ACHN (cell line): ENCODE measurements around the gene TNP2.

ENCODE experiments used
- DNase-seq: peaks from one replicate; pipeline ENCODE4 v3.0.0-alpha.2; 2015
- in situ Hi-C: cut with HindIII; loops from 2 replicates; pipeline ENCODE4 v1.10.0; 2017; ENCODE audit warnings: low sequenced_read_pairs, low pct_ligation_motif_present, low pct_unique_long_range_greater_than_20kb

TNP2 gene

DNA sequence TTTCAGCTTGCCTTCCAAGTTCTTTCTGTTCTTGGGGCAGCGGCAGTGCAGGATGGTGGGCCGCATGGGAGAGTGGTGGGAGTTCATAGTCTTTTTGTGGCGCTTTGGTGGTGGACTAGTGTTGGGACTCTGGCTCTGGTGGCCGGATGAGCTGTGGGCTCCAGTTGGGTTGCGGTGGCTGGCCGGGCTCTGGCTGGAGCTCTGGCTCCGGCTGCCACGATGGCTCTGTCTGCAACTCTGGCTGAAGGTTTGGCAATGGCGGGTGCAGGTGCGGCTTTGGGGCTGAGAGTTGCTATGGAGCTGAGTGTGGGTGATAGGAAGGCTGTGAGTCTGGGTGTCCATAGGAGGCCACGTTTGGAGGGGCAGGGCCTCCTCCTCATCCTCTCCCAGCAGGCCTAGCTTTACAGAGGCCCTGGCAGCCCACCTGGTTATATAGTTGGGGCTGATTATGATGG is at the start of gene TNP2:
TNP2 (minus strand) TSS at position 405 of the 455 bp plus-strand sequence; CDS start at position 342, 63 bp downstream.
- no peak for DNase-seq
- in situ Hi-C loops: no loop called here

DNA sequence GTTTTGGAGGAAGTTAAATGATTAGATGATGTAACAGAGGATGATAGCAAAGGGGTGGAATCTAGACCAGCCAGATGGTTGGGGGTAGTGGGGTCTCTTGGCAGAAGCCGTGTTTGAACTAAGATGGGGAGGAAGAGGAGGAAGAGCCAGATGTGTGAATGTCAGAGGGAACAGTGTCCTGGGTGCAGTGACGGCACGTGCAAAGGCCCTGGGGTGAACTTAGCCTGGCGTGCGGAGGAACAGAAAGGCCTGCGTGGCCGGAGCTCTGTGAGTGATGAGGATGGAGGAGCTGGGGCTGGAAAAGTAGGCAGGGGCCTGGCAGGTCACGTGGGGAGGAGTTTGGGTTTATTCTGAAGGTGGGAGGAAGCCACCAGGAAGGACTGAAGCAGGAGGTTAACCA is 49.7 kb upstream of the TNP2 start:
- DNase-seq: no peak
- in situ Hi-C loops: no loop called here

DNA sequence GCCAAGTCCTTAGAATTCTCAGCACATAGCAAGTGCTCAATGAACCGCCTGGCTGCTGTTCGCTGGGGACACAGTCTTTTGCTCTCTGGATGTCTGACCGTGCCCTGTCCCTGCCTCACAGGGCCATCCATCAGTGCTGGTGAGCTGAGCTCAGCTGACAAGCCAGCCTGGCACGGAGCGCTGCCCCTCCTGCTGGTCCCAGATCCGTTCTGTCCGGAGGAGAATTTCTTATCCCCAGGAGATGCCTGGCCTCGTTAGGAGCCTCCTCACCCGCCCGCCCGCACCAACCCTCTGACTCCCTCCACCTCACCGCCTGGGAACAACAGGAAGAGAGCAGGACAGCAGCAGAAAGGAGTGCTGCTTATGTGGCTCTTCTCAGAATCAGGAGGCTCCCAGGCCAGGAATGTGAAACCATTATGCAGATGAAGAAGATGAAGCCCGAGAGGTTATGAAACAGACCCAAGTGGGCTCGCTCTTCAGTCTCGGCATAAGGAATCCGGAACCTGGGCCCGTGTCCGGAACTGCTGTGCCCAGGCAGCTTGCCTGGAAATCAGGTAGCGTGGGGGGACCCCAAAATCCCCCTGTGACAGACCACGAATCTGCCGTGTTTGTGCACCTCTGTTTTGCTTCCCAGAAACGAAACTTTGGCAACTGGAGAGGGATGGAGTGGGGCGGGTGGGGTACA is 47.3 kb upstream of the TNP2 start:
- in situ Hi-C loops: no loop called here
- DNase-seq: peak; percentile 60

DNA sequence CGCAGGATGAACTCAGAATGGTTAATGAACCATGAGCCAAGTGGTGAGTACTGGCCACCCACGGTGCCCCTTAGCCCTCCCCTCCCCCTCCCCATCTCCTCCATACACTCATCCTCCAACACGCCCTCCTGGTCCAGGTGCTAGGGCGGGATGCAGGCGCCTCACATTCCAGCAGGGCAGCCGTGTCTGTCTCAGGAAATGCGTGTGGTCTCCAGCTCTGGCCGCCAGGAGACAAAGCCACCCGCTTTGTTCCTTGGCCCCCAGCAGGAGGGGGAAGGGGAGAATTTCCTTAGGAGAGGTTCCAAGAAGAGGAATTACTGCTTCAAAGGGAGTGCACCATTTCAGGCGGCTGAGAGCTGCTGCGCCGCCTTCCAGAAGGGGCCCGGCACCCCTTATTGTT is 46.4 kb upstream of the TNP2 start:
- peak; percentile 99 for DNase-seq
- in situ Hi-C loops: no loop called here

DNA sequence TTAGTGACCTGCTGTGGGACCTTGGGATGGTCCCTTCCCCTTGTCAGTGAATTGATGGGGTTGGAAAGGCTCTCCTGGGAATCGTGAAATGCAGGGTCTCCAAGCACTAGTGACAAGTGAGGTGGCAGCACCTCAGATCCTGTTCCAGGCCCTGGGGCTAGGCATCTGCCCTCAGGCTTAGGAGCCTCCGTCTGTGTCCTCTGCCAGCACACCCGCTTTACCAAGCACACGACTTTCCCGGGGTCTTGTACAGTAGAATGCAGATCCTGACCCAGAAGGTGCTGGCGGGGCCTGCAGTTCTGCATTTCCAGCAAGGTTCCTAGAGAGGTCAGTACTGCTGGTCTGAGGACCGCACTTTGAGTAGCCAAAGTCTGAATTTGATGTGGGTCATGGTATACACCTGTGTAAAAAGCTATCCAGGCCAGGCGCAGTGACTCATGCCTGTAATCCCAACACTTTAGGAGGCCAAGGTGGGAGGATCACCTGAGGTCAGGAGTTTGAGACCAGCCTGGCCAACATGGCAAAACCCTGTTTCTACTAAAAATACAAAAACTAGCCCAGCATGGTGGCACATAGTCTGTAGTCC is 45.3 kb upstream of the TNP2 start:
- in situ Hi-C loops: no loop called here
- no peak for DNase-seq

DNA sequence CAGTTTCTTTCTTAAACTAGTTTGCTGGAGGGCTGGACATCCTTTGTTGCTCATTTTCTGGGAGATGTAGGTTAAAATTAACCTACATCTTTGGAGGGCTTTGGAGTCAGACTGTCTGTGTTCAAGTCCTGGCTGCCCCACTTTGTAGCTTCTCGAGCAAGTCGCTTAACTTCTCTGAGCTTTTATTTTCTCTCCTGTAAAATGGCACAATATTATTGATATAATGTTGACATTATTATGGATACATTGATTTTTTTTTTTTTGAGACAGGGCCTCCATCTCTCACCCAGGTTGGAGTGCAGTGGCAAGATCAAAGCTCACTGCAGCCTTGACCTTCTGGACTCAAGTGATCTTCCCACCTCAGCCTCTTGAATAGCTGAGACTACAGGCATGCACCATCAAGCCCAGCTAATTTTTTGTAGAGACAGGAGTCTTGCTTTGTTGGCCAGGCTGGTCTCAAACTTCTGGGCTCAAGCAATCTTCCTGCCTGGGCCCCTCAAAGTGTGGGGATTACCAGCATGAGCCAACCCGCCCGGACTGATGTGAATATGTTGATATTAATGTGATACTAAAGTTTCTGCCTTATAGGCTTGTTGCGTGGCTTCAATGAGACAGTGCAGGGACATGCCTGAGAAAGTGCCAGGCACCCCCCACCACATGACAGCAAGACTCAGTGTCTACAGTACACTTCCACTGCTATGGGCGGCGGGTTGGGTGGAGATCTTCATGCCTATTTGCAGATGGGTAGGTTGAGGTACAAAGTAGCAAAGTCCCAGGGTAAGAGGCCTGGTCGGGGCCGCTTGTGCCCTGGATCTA is 44.6 kb upstream of the TNP2 start:
- no peak for DNase-seq
- in situ Hi-C loops: no loop called here

DNA sequence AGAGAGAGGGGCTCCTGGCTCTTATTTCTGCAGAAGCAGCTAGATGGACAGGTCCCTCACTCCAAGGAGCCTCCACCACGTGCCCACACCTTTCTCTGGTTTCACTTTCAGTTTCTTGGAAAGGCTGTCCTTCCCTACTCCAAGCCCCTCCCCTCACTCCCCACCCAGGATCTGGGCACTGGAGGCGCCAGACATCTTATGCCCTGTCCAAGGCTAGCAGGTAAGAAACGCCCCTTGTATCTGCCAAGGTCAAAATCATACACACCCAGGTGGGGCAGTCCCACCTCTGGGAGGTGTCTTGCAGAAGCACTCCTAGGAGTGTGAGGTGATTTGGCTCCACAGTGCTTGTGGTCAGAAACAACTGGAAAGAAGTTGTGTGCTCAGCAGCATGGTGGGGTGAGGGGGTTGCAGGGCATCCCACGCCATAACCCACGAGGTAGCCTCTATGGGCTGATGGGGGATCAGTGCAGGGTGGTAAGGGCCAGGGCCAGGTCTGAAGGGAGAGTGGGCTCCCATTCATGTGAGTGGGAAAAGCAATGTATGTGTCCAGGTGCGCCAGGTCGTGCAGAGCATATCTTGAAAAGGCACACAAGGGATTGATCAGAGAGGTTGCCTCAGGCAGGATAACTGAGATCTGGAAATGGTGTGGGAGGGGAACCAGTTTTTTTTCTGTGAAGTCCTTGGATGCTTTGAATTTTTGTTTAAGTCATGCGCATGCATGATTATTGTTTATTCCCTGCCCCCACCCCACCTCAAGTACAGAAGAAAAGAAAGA is 43.8 kb upstream of the TNP2 start:
- DNase-seq: peak; percentile 79
- in situ Hi-C loops: no loop called here

DNA sequence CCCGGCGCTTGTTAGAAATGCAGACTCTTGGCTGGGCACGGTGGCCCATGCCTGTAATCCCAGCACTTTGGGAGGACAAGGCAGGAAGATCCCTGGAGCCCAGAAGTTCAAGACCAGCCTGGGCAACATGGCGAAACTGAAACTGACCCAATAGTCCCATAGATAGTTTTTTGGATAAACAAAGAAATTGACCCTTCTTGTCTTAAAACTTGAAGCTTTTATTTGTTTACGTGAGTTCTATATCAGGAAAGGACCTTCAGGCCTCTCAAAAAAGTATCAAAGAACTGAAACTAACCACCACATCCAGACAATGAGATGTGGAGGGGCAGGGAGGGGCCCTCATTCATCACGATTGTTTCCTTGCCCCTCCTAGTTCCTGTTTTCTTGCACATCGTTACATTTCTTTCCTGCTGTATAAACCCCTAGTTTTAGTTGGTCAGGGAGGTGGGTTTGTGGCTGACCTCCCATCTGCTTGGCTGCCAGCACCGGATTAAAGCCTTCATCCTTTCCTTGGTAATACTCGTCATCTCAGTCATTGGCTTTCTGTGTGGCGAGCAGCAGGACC is 42.0 kb upstream of the TNP2 start:
- no peak for DNase-seq
- in situ Hi-C loops: no loop called here

DNA sequence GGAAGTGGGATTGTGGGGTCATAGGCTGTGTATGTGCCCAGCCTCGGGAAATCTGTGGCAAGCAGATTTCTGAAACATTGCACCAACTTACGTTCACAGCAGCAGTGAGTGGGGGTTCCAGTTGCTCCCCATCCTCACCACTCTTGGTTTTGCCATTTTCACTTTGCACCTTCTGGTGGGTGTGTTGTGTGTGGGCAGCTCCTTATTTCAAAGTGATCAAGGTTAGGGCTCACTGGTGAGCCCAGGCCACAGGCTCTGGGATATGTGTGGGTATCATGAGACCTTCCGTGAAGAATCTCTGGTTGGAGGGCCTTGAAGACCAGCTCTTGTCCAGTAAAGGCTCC is 41.5 kb upstream of the TNP2 start:
- DNase-seq: no peak
- in situ Hi-C loops: no loop called here

DNA sequence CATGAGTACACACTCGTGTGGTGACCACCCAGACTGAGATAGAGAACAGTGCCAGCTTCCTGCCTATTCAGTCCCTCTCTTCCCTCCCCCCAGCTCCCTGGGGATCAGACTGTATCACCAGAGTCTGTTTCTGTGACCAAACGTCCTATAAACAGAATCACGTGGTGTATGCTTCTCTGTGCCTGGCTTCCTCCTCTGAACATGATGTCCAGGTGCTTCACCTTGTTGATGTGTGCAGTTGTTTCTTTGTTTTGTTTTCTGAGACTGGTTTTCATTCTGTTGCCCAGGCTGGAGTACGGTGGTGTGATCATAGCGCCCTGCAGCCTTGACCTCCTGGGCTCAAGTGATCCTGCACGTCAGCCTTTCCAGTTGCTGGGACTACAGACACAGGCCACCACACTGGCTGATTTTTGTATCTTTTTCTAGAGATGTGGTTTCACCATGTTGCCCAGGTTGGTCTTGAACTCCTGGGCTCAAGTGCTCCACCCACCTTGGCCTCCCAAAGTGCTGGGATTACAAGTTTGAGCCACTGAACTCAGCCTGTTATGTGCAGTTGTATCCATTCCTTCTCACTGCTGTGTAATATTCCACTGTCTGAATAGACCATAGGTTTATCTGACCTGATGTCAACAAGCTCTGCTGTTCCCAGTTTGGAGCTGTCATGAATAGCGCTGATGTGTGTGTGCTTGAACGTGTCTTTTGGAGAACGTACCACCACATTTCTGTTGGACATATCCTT is 40.9 kb upstream of the TNP2 start:
- in situ Hi-C loops: no loop called here
- no peak for DNase-seq

DNA sequence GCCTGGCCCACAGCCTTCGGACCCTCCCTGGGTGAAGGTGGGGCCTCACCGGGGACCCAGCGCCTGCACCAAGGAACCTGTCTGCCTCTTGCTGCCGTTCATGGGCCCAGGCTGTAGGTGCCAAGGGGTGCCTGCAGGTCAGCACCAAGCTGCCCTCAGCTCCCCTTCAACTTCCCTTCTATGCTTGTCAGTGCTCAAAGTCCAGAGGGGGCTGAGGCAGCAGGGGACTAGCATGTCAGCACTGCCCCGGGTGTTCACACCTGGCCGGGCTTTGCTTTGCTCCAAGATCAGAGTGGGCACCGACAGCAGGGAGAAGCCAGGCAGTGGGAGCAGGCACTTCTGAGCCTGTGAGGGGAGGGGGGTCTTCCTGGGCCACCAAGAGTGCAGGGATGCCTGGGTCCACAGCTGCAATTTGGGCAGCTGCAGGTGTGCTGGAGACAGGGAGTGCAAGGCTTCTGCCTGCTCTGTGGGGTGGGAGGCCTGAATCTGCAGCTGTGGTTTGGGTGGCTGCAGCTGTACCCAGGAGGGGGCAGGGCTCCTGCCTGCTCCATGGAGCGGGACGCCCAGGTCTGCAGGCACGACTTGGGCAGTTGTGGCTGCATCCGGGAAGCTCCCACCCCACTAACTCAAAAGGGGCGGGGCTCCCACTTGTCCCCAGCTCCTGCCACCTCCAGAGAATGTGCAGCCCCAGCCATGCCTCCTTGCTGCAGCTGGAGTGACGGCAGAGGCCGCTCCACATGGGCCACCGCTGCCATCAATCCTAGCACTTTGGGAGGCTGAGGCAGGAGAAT is 39.6 kb upstream of the TNP2 start:
- in situ Hi-C loops: no loop called here
- DNase-seq: no peak

DNA sequence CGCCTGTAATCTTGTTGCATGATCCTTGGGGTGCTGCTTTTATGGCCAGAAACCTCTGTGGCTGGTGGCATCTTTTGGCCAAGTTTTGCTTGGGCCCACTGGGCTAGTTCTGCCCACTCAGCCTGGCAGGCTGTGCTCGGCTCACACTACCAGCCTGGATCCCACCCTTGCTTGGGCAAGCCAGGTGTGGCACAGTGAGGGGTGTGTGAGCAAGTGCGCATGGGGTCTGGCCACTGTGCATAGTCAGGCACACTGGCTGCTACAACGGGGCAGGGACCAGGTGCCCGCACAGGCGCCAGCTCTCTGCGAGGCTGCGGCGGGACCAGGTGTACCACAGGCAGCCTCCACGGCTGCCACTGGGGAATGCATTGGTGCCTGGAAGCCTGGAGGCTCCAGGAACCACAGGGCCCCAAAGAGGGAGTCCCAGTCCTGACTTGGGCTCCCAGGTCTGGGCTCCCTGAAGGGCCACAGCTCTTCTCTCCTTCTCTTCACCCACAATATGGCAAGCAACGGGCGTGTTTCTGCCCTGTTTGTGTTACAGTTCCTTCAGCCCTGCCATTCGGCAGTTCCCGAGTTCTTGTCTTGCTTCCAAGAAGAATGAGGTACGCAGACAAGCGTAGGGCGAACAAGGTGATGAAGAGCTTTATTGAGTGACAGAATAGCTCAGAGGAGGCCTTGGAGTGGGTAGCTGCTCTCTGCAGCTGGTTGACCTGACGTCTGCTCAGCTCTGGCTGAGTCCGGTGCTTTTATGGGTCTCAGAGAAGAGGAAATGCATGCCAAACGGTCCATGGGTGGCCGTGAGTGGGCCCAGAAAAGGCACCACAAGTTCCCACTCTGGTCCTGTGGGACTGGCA is 38.7 kb upstream of the TNP2 start:
- in situ Hi-C loops: no loop called here
- no peak for DNase-seq

DNA sequence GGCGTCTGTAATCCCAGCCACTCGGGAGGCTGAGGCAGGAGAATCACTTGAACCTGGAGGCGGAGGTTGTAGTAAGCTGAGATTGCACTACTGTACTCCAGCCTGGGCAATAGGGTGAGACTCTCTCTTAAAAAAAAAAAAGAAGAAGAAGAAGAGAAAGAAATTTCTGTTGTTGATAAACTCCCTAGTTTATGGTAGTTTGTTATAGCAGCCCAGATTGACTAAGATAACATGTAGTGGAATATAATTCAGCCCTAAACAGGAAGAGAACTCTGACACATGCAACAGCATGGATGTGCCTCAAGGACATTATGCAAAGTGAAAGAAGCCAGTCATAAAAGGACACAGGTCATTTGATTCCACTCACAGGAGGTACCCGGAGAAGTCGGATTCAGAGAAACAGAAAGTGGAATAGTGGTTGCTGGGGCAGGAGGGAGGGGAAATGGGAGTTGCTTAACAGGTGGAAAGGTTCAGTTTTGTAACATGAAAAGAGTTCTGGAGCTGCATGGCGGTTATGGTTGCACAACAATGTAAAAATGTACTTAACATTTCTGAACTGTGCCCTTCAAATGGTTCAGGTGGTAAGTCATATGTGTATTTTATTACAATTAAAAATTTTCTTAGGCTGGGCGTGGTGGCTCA is 38.0 kb upstream of the TNP2 start:
- DNase-seq: no peak
- in situ Hi-C loops: no loop called here

DNA sequence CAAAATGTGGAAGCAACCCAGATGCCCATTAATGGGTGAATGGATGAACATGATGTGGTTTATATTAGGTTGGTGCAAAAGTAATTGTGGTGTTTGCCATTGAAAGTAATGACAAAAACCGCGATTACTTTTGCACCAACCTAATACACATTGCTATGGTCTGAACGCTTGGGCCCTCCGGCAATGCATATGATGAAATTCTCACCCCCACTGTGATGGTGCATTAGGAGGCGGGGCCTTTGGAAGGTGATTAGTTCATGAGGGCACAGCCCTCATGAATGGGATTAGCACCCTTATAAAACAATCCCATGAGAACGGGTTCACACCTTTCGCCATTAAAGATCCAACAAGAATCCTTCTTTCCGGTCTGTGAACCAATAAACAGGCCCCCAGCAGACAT is 37.3 kb upstream of the TNP2 start:
- in situ Hi-C loops: no loop called here
- DNase-seq: no peak

DNA sequence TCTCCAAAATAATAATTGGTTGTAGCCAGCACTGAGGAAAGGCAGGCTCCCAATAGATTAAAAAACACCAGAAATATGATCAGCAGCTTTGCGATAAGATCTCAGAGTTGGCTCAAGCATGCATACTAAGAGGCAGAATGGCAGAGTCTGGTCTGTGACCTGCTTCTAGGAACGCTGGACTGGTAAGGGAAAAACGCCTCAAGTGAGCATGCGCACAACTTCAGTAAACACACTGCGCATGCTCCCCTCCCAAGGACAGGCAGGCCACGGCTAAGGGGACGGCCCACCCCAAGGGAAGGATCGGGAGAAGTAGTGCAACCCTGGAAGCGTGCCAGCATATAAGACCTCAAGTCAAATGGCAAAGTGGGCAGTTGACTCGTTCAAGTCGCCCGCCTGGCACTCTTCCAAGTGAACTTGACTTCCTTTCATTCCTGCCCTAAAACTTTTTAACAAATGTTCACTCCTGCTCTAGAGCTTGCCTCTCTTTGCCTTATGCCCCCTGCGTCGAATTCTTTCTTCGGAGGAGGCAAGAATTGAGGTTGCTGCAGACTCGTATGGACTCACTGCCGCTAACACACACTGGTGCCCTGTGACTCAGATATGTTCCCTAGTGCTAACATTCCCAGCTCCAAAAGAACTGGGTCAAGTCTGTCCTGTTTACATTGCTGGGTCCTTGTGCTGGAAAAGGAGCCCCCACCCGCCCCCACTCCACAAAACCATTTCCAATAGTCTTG is 34.4 kb upstream of the TNP2 start:
- DNase-seq: no peak

DNA sequence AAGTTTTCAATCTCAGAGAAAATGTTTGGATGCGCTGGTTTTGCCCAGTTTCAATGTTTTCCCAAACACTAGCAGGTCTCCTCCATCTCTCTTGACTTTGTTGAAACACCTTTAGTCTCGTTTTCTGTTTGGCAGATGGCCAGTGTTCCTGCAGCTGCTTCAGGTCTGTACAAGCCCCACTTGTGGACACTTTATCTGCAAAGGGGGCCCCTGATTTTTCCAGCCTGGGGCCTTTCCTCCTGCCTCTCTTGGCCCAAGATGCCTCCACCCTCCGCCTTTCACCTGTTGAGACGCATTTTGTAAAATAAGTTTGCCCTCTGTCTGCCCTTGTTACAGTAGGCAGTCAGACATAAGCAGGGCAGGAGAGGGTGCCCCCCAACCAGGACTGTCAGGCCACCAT is 33.9 kb upstream of the TNP2 start:
- in situ Hi-C loops: no loop called here
- DNase-seq: no peak

More for the DNA sequence above, 34.4 kb upstream of the TNP2 start:
- in situ Hi-C loops: no loop called here
